ENCODE data around the gene ABLIM1. TPM values are rescaled to one million over a fixed set of nuclear protein-coding genes. Genes with fewer than 3 reads are reported as not detected.

The ABLIM1 gene
- total RNA-seq, 1 donor from 2014 or later, result 70.0 TPM

DNA sequence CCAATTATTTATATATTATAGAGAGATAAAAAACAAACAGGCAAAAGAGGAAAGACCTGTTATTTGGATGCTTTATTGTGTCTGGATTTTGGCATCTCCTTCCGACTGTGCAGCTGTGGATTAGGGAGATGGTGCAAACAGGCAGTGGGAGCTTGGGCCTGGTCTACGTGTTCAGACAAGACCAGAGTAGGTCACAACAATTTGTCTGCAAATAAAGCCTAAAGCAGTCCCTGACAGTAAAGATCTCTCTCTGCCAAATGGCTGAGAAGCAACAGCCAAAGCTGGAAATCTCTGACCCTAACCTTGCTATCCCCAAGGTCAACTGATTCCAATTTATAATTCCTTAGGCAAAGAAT lies 82.0 kb downstream of the ABLIM1 start:
- H3K36me3 ChIP-seq (ENCODE audit: insufficient read depth, low read length), result no peaks in the 10 kb centered on the region
- DNase-seq (ENCODE audit: low read depth) (no peak), FAIRE-seq (no peak)
- no peaks in the 10 kb centered on the region for H4K20me1 ChIP-seq (ENCODE audit: insufficient read depth, low read length)
- Mint-ChIP-seq H3K9me3 (ENCODE audit: unreplicated experiment) (no peaks in the 10 kb centered on the region), H3K4me3 (ENCODE audit: unreplicated experiment) (no peak overlapping the region), H3K27me3 (ENCODE audit: low read depth, unreplicated experiment) (no peaks in the 10 kb centered on the region), H3K4me1 (ENCODE audit: low read depth, unreplicated experiment) (peaks cover 30% of the 10 kb centered on the region), H3K36me3 (ENCODE audit: low read depth, unreplicated experiment) (peaks cover 10% of the 10 kb centered on the region), H3K27ac (ENCODE audit: unreplicated experiment) (no peak overlapping the region)
- H3K4me2 ChIP-seq (ENCODE audit: low read length), result no peak overlapping the region
- no peak overlapping the region for H3K27ac ChIP-seq (ENCODE audit: low read depth, low read length)
- H3K9me3 ChIP-seq (ENCODE audit: insufficient read depth, low read depth, low read length), result no peaks in the 10 kb centered on the region
- H3K27me3 ChIP-seq (ENCODE audit: insufficient read depth, low read length), result no peaks in the 10 kb centered on the region
- H3K79me2 ChIP-seq (ENCODE audit: insufficient read depth, low read length), result no peaks in the 10 kb centered on the region
- TF ChIP-seq EZH2 (IDR thresholded peaks at IDR 0.05; ENCODE audit: insufficient read depth, low read length), result no peak
- TF ChIP-seq, protein P1, sequence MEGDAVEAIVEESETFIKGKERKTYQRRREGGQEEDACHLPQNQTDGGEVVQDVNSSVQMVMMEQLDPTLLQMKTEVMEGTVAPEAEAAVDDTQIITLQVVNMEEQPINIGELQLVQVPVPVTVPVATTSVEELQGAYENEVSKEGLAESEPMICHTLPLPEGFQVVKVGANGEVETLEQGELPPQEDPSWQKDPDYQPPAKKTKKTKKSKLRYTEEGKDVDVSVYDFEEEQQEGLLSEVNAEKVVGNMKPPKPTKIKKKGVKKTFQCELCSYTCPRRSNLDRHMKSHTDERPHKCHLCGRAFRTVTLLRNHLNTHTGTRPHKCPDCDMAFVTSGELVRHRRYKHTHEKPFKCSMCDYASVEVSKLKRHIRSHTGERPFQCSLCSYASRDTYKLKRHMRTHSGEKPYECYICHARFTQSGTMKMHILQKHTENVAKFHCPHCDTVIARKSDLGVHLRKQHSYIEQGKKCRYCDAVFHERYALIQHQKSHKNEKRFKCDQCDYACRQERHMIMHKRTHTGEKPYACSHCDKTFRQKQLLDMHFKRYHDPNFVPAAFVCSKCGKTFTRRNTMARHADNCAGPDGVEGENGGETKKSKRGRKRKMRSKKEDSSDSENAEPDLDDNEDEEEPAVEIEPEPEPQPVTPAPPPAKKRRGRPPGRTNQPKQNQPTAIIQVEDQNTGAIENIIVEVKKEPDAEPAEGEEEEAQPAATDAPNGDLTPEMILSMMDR (IDR thresholded peaks at IDR 0.05; ENCODE audit: insufficient read depth, low read depth, low read length), result no peak
- no peak overlapping the region for H3K9ac ChIP-seq (ENCODE audit: low read length)
- no peak overlapping the region for H3K4me3 ChIP-seq (ENCODE audit: insufficient read depth, low read depth, low read length)
- peaks cover 9% of the 10 kb centered on the region for H3K4me1 ChIP-seq (ENCODE audit: insufficient read depth, low read length)
- H2AFZ ChIP-seq (ENCODE audit: low read depth, low read length), result no peak overlapping the region

DNA sequence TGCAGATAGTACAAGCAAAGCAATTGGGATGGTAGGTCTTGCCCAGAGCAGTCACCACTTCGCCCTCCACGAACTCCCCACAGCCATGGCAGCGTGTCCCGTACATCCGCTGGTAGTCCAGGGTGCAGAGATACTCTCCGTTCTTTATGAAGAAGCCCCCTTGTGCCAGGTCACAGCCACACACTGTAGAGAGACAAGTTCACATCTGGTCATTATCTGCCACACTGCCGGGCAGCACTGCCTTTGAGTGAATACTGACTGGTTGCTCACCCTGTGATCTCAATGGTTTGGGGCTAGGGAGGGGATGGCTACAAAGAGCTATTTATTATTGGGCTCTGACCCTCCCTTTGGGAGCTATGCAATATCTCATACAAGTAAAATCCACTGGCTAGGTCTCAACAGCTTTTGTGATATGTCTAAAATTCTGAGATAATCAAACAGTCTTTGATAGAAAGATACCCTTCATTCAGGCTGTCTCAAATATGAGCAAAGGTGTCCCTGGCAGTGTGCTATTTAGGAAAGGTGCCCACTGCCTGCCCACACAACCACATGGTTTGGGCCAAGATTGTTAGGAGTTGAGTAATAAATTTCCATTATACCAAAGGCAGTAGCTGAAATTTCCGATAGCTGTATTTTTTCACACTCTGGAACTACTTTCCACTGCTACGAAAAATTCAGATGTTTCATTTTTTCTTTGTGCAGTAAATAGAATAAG lies 82.5 kb downstream of the ABLIM1 start:
- FAIRE-seq (no peak), DNase-seq (ENCODE audit: low read depth) (peak; percentile 24)
- peaks cover 13% of the 10 kb centered on the region for H3K36me3 Mint-ChIP-seq (ENCODE audit: low read depth, unreplicated experiment)
- peaks cover 9% of the 10 kb centered on the region for H3K4me1 ChIP-seq (ENCODE audit: insufficient read depth, low read length)
- H3K27ac ChIP-seq (ENCODE audit: low read depth, low read length), result no peak overlapping the region
- no peaks in the 10 kb centered on the region for H4K20me1 ChIP-seq (ENCODE audit: insufficient read depth, low read length)
- H3K27me3 Mint-ChIP-seq (ENCODE audit: low read depth, unreplicated experiment), result no peaks in the 10 kb centered on the region
- TF ChIP-seq, protein P1 (IDR thresholded peaks at IDR 0.05; ENCODE audit: insufficient read depth, low read depth, low read length), result no peak
- TF ChIP-seq EZH2 (IDR thresholded peaks at IDR 0.05; ENCODE audit: insufficient read depth, low read length), result no peak
- H3K4me2 ChIP-seq (ENCODE audit: low read length), result no peak overlapping the region
- H3K27me3 ChIP-seq (ENCODE audit: insufficient read depth, low read length), result no peaks in the 10 kb centered on the region
- H3K9ac ChIP-seq (ENCODE audit: low read length), result no peak overlapping the region
- H3K9me3 ChIP-seq (ENCODE audit: insufficient read depth, low read depth, low read length), result no peaks in the 10 kb centered on the region
- no peak overlapping the region for H3K27ac Mint-ChIP-seq (ENCODE audit: unreplicated experiment)
- no peak overlapping the region for H3K4me3 Mint-ChIP-seq (ENCODE audit: unreplicated experiment)
- no peaks in the 10 kb centered on the region for H3K79me2 ChIP-seq (ENCODE audit: insufficient read depth, low read length)
- no peak overlapping the region for H2AFZ ChIP-seq (ENCODE audit: low read depth, low read length)
- H3K36me3 ChIP-seq (ENCODE audit: insufficient read depth, low read length), result no peaks in the 10 kb centered on the region
- no peak overlapping the region for H3K4me3 ChIP-seq (ENCODE audit: insufficient read depth, low read depth, low read length)
- no peaks in the 10 kb centered on the region for H3K9me3 Mint-ChIP-seq (ENCODE audit: unreplicated experiment)
- peaks cover 31% of the 10 kb centered on the region for H3K4me1 Mint-ChIP-seq (ENCODE audit: low read depth, unreplicated experiment)

DNA sequence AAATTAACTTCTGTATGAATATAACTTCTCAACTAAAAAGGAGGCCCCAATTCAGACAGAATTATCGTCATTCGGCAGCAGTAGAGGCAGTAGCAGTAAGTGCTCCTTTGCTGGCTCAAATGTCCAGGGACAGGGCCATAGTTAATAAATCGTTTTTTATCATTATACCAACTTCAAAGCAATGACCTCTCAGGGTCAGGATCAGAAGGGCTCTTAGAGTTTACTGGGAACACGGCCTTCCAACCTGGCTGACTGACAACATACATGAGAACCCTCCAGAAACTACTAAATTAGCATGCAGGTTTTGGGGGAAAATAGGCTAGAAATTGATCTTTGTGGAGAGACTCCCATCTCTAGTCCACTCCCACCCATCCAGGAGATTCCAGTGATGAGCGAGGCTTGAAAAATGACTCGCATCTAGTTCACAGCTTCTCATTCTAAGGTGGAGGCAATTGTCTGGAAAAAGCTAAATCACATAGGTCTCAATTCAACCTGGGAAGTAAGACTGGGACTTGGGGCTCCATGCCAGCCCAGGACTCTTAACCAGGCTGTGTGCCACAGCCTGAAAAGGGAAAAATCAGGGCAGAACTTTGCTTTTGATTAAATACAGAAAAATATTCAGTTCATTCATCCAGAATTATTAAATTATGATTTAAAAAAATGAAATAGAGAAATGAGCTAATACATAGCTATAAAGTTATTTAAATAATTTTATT lies 84.6 kb downstream of the ABLIM1 start:
- H3K27me3 Mint-ChIP-seq (ENCODE audit: low read depth, unreplicated experiment), result no peaks in the 10 kb centered on the region
- TF ChIP-seq, protein P1 (IDR thresholded peaks at IDR 0.05; ENCODE audit: insufficient read depth, low read depth, low read length), result no peak
- no peak for TF ChIP-seq EZH2 (IDR thresholded peaks at IDR 0.05; ENCODE audit: insufficient read depth, low read length)
- FAIRE-seq, result no peak
- DNase-seq (ENCODE audit: low read depth), result no peak
- no peak overlapping the region for H3K4me3 Mint-ChIP-seq (ENCODE audit: unreplicated experiment)
- Histone ChIP-seq H3K79me2 (ENCODE audit: insufficient read depth, low read length) (no peaks in the 10 kb centered on the region), H3K4me3 (ENCODE audit: insufficient read depth, low read depth, low read length) (no peak overlapping the region), H3K27me3 (ENCODE audit: insufficient read depth, low read length) (no peaks in the 10 kb centered on the region), H3K9me3 (ENCODE audit: insufficient read depth, low read depth, low read length) (no peaks in the 10 kb centered on the region), H3K27ac (ENCODE audit: low read depth, low read length) (no peak overlapping the region), H3K4me2 (ENCODE audit: low read length) (no peak overlapping the region), H4K20me1 (ENCODE audit: insufficient read depth, low read length) (no peaks in the 10 kb centered on the region), H3K4me1 (ENCODE audit: insufficient read depth, low read length) (peaks cover 9% of the 10 kb centered on the region), H3K9ac (ENCODE audit: low read length) (no peak overlapping the region), H2AFZ (ENCODE audit: low read depth, low read length) (no peak overlapping the region), H3K36me3 (ENCODE audit: insufficient read depth, low read length) (no peaks in the 10 kb centered on the region)
- peaks cover 31% of the 10 kb centered on the region for H3K4me1 Mint-ChIP-seq (ENCODE audit: low read depth, unreplicated experiment)
- no peaks in the 10 kb centered on the region for H3K9me3 Mint-ChIP-seq (ENCODE audit: unreplicated experiment)
- peak overlapping the region; percentile 49 for H3K27ac Mint-ChIP-seq (ENCODE audit: unreplicated experiment)
- peaks cover 20% of the 10 kb centered on the region for H3K36me3 Mint-ChIP-seq (ENCODE audit: low read depth, unreplicated experiment)
